Nephron progenitor cell (in vitro differentiated cells): Measurements from ENCODE around the gene GNG2.

Source experiments
- DNase-seq: peaks from one replicate; pipeline ENCODE4 v3.0.0; 2021
- H3K27ac Mint-ChIP-seq: 2 replicates; pipeline ENCODE4 v1.8.0; 2021; ENCODE audit warnings: mild to moderate bottlenecking, moderate library complexity, mixed read lengths
- H3K27me3 Mint-ChIP-seq: 2 replicates; pipeline ENCODE4 v1.8.0; 2021; ENCODE audit warnings: mild to moderate bottlenecking, low read depth, mixed read lengths; ENCODE audit not compliant: poor library complexity
- H3K36me3 Mint-ChIP-seq: 2 replicates; pipeline ENCODE4 v1.8.0; 2021; ENCODE audit warnings: low read depth, mixed read lengths
- H3K4me1 Mint-ChIP-seq: 2 replicates; pipeline ENCODE4 v1.8.0; 2021; ENCODE audit warnings: mixed read lengths
- H3K4me3 Mint-ChIP-seq: 2 replicates; pipeline ENCODE4 v1.8.0; 2021; ENCODE audit warnings: mild to moderate bottlenecking, moderate library complexity, mixed read lengths
- H3K9me3 Mint-ChIP-seq: 2 replicates; pipeline ENCODE4 v1.8.0; 2021; ENCODE audit warnings: mild to moderate bottlenecking, moderate library complexity, mixed read lengths
- CTCF ChIP-seq: fragments of 200-600 bp; sonication (generic); IDR thresholded peaks from 2 replicates; pipeline ENCODE4 v1.5.0; 2021; ENCODE audit warnings: antibody characterized with exemption

GNG2 gene

DNA sequence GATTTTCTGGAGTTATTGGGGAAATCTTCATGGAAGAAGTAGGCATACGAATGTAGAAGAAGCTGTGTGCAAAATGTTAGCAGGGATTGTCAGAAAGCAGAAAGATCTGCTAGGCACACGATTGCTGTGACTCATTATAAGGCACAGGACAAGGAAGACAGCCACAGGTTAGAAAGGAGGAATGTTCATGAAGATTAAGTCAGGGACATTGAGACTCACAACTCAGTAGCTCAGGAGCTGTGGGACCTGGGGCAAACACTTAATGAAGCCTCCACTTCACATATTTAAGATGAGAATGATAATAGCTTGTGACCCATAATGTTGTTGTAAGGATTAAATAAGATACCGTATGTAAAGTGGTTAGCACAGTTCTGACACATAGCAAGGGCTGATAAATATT is 102.3 kb downstream of the GNG2 start:
- Mint-ChIP-seq H3K9me3 (peaks cover 34% of the 10 kb centered on the region), H3K36me3 (peaks cover 40% of the 10 kb centered on the region), H3K4me3 (no peak overlapping the region), H3K27me3 (no peaks in the 10 kb centered on the region), H3K27ac (no peak overlapping the region), H3K4me1 (no peaks in the 10 kb centered on the region)
- no peak for TF ChIP-seq CTCF
- no peak for DNase-seq

DNA sequence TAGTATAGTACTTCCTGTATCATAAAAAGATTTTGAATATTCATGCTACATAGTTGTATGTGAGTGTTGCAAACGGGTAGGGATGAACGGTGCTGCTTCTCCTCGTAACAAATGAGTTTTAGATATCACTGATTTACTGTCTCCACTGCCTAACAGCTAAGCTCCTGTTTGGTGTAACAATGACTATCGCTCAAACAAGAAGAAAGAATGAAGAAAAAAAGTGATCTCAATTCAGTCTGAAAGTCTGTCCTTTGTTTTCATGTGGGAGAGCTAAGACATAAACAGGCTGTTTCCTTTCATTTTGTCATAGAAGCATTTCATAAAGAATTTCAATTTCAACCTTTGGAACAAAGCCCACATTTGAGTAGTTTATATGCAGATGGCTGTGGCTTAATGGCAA is 102.9 kb downstream of the GNG2 start:
- Mint-ChIP-seq H3K4me3 (no peak overlapping the region), H3K36me3 (peaks cover 34% of the 10 kb centered on the region), H3K4me1 (no peaks in the 10 kb centered on the region), H3K9me3 (peaks cover 29% of the 10 kb centered on the region), H3K27ac (no peak overlapping the region), H3K27me3 (no peaks in the 10 kb centered on the region)
- no peak for DNase-seq
- no peak for TF ChIP-seq CTCF

DNA sequence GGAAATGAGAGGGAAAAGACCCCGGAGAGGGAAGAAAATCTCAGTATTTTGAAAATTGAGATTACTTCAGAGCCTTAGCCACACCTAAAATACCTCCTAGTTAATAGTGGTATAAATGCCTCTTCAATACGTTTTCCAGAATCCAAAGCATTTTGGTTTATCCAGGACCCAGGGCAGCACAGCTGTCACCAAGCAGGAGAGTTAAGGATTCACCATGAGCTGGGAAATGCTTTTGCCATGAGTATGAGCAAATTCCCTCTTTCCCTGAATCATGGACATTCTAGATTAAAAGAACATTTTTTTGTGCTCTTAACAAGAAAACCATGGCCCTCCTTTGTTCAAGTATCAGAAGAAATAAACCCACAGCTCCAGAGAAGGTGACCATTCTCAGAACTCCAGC is 107.1 kb downstream of the GNG2 start:
- H3K4me1 Mint-ChIP-seq, result no peaks in the 10 kb centered on the region
- no peaks in the 10 kb centered on the region for H3K9me3 Mint-ChIP-seq
- TF ChIP-seq CTCF, result no peak
- no peak overlapping the region for H3K27ac Mint-ChIP-seq
- peaks cover 3% of the 10 kb centered on the region for H3K27me3 Mint-ChIP-seq
- DNase-seq, result no peak
- H3K4me3 Mint-ChIP-seq, result no peak overlapping the region
- no peaks in the 10 kb centered on the region for H3K36me3 Mint-ChIP-seq

DNA sequence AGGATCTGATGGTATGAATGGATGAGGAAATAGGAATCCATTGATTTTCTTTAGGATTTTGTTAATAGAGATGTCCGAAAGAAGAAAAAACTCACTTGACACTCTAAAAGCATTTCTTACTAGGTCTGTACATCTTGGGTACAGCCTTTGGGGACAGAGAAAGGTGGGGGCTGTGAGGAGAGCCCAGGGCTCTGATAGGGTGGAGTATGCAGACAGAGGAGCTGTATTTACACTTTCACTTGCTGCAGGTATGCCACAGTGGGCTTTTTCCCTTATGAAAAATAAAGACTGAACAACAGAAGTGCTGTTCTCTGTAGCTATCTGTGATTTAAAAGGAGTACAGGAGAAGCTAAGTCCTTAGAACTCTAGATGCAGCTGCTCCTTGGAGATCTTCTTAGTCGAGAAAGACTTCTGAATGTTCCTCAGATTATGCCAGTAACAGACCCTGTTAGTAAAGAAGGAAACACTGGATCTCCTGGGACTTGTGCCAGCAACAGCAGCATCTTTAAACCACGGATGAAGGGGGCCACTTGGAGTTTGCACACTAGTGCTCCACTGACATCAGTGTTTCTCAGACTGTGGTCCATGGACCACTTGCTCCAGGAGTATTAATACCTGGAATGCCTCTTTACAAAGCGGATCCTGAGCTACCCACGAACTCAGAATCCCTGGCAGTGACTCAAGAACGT is 109.6 kb downstream of the GNG2 start:
- no peak for TF ChIP-seq CTCF

DNA sequence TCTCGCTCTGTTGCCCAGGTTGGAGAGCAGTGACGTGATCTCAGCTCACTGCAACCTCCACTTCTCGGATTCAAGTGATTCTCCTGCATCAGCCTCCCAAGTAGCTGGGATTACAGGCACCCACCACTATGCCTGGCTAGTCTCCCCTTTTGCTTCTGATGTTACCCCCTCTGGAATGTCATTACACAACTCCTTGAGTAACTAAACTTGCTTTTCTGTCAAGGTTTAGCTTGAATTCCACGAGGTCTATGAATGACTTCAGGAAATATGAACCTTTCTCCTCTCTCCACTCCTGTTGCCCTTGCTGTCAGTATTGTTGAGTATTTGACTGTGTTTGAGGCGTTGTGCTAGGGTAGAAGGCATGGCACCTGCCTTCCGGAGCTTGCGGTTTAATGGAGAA is 112.2 kb downstream of the GNG2 start:
- Mint-ChIP-seq H3K4me1 (peaks cover 7% of the 10 kb centered on the region), H3K36me3 (no peaks in the 10 kb centered on the region), H3K27ac (no peak overlapping the region), H3K9me3 (no peaks in the 10 kb centered on the region), H3K27me3 (peaks cover 3% of the 10 kb centered on the region), H3K4me3 (no peak overlapping the region)
- TF ChIP-seq CTCF, result no peak
- no peak for DNase-seq

More for the DNA sequence above, 109.6 kb downstream of the GNG2 start:
- Mint-ChIP-seq H3K9me3 (no peaks in the 10 kb centered on the region), H3K27me3 (peaks cover 3% of the 10 kb centered on the region), H3K27ac (no peak overlapping the region), H3K4me1 (peaks cover under 1% of the 10 kb centered on the region), H3K4me3 (no peak overlapping the region), H3K36me3 (no peaks in the 10 kb centered on the region)
- no peak for DNase-seq

- H3K4me1 Mint-ChIP-seq, result peaks cover 7% of the 10 kb centered on the region
- no peaks in the 10 kb centered on the region for H3K27me3 Mint-ChIP-seq
- no peak overlapping the region for H3K27ac Mint-ChIP-seq
- H3K9me3 Mint-ChIP-seq, result no peaks in the 10 kb centered on the region
- no peaks in the 10 kb centered on the region for H3K36me3 Mint-ChIP-seq
- no peak for TF ChIP-seq CTCF
- no peak for DNase-seq
- H3K4me3 Mint-ChIP-seq, result no peak overlapping the region
Observed at GRCh38 chr14:51977075-51977474, 116.7 kb downstream of the GNG2 start.
